Activated gamma-delta T cell treated with Interleukin-2 at 50 U/mL for 16 hours (primary cell): ENCODE data around the gene TCTN1.
"Not testable (repeated sequence)": the region's sequence is repeated elsewhere in the genome, so short reads cannot be mapped to it uniquely, and the experiment has no call there.

ENCODE experiments used
- DNase-seq: peaks from one replicate; pipeline ENCODE4 v3.0.0-alpha.2; 2020

TCTN1 gene

DNA sequence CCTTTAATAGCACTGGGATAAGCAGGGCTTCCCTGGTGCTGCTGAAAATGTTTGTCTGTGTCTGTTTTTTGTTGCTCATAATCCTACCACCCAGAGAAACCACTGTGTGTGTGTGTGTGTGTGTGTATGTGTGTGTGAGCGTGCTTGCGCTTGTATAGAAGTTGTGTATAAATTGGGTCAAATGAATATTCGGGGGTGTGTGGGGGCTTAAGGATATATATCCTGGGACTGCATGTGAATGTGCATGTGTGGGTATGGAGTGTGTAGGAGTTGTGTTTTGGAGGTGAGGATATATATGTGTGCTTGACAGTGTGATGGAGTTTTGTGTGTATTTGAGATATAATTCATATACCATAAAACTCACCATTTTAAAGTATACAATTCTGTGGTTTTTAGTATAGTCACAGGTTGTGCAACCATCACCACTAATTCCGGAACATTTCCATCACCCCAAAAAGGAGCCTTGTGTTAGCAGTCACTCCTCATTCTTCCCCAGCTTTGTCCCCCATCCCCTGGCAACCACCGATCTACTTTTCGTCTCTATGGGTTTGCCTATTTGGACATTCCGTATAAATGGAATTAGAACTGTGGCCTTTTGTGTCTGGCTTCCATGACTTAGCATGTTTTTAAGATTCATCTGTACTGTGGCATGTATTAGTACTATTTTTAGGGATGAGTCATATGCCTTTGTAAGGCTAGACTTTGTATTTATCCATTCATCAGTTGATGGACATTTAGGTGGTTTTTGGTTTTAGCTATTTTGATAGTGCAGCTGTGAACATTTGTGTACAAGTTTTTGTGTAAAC is 25.6 kb downstream of the TCTN1 start:
- DNase-seq, result no peak

DNA sequence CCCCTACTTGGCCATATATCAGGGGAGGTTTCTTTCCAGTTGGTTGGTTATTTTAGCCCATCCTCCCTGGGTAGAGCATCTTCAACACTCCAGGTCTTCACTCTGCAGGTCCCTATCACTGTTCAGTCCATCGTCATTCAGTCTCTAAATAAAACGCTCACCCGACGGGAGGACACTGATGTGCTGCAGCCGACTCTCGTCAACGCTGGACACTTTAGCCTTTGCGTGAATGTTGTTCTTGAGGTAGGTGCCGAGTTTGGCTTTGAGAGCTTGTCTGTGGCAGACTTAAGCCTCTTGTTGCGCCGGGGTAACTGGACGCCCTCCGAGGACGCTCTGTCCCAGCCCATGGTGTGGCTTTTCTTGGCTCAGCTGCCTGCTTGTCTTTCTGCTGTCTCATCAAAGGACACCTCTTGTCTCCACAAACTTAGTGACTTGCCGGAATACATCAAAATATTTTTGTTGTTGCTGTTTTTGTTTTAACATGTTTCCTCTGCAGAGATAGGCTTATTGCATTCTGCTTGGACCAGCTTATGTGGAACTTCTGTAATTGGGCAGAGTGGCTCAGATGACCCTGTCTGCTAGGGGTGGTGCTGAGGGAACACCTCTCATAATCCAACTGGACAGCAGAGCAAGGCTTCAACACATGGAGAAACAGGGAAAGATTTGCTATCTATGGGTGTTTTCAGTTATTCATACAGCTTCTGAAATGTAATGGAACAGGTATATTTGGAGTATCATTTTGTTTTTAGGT is 26.5 kb downstream of the TCTN1 start:
- DNase-seq, result no peak

DNA sequence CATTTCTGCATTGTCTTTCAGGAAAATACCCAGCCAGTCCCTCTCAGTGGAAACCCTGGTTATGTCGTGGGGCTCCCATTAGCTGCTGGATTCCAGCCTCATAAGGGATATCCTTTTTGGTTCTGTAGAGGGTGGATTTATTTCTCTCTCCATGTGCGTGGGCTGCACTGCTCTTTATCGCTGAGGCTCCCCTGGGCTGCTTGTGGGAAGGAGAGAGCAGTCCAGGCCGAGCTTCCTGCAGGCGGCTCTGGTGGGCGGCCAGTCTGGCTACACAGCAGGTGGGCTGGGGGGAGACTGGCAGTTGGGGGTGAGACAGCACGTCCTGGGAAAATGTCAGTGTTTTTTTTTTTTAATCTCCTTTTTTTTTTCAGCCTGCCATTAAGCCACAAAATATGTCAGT is 27.6 kb downstream of the TCTN1 start:
- no peak for DNase-seq

DNA sequence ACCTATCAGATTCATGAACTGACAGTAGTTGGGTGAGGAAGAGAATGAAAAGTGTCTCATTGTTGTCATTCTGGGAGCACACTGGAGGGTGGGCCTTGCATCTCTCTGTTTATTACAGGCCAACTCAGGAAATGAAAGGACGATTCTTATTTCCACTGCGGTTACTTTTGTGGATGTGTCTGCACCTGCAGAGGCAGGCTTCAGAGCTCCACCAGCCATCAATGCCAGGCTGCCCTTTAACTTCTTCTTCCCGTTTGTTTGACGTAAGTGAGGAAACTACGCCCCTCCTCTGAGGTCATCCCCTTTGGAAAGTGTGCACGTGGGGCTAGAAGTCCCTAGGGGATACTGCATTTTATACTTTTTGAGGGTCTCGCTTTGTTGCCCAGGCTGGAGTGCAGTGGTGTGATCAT is 33.7 kb downstream of the TCTN1 start:
- no peak for DNase-seq

DNA sequence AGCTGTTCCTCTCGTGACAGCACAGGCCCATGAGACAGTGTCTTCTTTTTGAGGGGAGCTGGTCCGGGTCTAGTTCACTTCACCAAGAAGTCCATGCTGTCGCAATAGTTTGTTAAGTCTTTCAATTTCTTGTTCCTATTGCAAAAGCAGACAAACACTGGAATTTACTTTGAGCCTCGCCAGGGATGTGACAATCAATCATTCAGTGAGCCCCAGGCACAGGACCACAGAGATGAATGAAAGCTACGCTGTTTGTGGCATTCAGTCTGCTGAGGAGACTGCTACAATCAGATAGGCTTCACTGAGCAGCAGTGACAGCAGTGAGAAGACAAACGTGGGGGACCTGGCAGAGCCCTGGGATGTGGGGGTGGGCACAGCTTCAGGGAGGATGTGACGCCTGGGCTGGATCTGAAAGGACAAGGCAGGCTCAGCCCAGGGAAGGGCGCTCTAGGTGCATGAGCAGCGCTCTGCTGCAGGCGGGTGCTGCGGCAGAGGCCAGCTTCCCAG is 35.5 kb downstream of the TCTN1 start:
- DNase-seq, result no peak

DNA sequence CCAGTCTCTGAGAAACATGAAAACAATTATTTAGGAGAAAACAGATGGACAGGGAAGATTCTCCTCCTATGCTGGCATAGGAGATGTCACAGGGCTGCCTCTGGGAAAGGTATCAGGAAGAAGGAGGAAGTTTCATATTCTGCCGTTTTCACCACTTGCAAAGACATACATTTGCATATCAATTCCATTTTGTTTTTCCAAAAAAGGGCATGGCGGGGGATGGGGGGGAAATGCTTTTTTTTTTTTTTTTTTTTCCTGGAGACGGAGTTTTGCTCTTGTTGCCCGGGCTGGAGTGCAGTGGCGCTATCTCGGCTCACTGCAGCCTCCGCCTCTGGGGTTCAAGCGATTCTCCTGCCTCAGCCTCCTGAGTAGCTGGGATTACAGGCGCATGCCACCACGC is 40.3 kb downstream of the TCTN1 start:
- not testable (repeated sequence) for DNase-seq

DNA sequence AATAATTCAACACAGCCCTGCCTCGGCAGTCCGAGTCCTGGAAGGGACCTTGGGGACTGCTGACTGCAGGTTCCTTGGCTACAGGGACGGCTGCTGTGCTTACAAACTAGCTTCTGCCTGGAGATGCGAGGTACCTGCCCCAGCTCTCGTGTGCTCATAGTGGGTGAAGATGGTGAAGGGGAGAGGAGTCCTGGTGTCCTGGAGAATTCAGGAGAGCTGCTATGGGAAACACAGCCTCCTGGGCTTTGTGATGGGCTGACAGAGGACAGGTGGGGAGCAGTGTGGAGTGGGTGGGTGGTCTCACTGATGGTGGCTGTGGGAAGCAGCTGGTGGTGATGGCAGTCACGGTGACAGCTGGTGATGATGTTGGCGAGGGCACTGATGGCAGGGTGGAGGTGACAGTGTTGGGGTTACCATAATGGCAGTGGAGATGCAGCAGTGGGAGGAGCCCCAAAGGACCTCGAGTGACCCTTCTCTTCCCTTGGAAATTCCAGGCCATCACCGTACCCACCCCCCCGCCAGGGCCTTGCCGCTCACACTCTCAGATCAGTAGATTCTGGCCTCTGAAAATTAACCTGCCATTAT is 42.2 kb downstream of the TCTN1 start:
- no peak for DNase-seq

DNA sequence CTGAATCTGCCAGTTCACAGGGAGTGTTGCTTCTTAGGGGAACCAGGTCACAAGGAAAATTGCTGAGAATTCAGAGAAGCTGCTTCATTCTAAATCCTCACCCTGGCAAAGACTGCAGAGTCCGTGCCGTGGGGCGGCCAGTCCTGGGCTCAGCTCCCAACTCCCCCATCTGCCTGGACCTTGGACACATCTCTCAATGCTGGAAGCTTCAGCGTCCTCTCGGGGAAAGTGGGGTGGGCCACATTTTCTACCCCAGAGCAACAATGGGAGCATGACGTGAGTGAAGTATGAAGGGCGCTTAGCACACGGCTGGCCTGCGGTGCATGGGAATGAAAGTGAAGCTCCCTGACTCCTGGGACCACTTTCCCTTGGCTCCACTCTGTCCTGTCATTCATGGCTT is 43.8 kb downstream of the TCTN1 start:
- no peak for DNase-seq

DNA sequence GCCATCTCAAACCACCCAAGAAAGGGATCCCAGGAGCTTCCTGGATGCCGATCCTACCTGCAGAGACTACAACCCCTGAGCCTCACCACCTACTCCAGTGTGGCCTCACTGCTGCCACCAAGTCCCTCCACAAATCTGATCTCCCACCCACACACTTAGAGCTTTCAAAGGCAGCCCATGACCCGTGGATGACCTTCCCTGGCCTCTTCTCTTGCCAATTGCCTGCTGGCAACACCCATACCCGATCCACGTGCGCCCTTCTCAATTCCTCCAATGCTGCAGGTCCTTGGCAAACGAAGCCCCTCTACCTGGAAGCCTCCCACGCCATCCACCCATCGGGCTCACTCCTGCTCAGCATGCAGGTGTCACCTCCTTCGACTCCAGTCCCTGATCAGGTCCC is 44.3 kb downstream of the TCTN1 start:
- no peak for DNase-seq

DNA sequence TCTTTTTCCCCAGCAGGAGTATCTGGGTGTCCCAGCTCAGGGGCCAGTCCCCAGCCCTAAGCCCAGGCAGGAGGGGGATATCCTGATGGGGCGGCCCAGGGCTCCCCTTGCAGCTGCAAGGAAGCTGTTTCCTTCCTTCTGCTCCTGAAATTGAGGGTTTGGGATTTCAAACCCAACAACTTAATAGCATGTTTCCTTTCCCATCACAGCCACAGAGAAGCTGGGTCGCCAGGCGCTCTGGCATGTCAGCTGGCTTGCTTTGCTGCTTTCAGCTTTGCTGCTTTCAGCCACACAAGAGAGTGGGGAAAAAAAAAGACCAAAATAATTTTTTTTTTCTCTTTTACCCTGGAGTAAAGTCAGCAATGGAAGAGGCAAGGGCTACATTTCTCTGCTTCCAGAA is 44.9 kb downstream of the TCTN1 start:
- no peak for DNase-seq

DNA sequence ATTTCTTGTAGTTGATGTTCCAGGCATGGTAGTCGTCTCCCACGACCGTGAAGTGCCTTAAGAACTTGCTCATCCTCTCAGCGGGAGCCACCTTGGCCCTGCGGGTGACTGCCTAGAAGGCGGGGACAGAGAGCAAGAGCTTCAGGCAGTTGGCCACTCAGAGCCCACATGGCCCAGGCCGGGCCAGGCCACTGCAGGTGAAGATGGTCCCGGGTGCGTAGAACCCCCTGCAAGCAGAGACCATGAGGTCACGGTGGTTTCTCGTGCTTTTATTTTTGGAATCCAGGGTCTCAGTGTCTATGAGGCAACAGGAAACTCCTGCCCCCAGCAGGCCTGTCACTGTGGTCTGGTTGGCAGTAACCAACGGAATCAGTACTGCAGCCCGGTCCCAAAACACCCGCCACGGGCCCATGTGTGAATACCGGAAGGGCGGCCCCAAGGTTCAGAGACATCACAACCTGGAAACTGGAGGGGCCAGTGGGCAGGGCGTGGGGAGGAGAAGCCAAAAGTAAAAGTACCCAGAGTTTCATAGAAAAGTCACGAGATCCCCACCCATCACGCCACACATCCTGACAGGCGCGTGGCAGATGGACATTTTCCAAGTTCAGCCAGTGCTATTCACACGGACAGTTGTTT is 47.5 kb downstream of the TCTN1 start:
- peak; percentile 51 for DNase-seq

DNA sequence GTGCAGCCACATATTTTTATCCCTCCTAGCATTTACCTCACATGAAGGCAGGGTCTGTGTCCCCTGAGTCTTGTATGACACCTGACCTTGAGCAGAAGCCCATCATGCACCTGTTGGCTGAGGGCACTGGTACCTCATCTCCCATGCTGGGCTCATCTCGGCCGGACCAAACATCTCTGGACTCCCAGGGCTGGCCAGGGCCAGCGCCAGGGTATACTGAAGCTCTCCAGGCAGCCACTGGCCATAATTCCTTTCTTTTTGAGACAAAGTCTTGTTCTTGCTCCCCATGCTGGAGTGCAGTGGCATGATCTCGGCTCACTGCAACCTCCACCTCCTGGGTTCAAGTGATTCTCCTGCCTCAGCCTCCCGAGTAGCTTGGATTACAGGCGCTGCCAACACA is 53.0 kb downstream of the TCTN1 start:
- DNase-seq, result no peak

DNA sequence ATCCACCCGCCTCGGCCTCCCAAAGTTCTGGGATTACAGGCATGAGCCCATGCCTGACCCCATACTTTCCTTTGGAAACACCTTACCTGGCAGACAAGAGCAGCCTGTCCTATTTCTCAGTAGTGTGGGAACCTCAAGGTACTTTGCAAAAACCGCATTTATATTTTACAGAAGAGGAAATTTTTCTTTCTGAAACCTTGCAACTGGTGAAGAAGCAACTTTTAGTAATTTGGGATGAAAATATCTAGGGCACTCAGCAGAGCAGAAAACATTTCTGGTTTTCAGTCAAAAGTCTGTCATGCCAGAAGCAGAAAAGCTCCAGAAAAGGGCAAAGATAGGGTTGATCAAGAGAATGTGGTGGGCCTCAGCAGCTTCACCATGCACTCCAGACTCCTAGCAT is 53.7 kb downstream of the TCTN1 start:
- DNase-seq, result no peak

DNA sequence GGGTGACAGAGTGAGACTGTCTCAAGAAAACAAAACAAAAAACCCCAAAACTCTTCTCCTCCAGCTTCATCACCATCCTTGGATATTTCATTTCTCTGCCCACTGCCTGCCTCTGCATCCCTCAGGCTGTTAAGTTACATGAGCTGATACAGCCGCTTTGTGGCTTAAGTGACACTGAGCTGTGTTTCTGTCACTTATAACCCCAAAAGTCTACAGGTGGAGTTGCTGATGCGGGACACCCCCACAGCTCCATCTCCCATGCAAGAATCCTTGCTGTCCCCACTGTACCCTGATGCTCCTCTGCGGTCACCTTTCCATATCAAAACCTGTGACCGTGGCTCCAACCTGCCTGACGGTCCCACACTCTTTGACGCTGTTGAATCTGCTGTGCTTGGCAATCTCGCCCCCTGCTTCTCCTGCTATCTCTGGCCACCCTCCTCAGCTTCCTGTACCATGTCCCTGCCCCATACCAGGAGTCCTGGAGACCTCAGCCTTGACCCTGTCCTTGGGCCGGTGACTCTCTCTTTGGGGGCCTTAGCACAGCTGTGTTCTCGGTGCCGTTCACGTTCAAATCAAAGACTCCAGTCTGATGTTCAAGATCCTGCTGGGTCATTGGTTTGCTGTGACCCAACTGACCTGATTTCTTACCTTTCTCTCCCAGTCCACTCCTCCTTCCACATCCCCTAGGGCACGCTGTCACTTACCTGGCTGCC is 54.7 kb downstream of the TCTN1 start:
- DNase-seq, result no peak

DNA sequence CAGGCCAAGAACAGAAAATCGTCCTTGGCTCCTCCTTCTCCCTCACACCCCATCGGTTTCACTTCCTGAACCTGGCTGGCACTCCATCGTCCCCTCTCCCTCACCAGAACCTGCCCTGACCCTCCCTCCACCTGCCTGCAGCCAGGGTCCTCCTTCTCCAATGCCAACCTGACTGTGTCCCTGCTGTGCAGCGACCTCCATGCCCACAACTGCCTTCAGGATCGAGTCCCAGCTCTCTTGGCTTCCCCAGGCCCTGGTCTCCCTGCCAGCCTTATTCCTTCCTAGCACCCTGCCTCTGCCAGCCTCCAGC is 55.2 kb downstream of the TCTN1 start:
- DNase-seq, result no peak

DNA sequence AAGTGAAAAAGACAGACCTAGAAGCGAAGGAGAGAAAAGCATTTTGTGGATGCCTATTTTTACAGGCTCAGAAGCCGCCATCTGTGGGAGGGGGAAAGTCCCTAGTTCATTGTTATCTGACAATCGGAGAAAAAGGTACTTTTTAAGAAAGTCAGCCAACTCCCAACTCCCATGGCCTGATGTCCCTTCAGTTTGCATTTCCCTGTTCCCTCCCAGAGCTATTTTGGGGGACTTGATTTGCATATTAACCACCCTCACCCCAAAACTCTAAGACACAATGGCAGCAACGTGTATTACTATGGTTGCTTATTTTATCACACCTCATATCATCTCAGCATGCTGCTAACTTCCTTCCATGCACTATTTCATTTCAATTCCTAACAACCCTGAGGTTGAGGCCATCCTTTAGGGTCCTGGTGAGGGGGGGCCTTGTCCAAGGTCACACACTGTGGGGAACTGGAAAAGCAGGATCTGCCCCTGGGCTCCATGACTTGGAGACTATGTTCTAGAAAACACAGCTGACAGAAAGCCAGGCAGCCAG is 56.3 kb downstream of the TCTN1 start:
- no peak for DNase-seq

DNA sequence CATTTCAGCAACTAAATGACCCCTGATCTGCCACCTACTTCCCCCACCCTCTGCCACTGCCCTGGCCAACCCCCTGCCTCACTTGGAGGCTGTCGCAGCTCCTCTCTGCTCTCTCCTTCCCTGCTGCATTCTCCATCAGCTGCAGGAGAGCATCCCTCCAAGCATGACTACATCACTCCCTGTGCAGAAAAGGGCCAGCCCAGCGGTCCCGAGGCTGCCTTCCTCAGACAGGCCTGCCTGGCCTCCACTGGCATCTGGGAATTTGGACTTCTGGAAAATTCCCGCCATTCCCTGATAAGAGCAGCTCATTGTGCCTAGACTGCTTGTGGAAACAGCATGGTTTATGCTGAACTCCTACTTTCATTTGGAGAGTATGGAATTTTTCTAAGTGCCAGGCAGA is 62.2 kb downstream of the TCTN1 start:
- no peak for DNase-seq

DNA sequence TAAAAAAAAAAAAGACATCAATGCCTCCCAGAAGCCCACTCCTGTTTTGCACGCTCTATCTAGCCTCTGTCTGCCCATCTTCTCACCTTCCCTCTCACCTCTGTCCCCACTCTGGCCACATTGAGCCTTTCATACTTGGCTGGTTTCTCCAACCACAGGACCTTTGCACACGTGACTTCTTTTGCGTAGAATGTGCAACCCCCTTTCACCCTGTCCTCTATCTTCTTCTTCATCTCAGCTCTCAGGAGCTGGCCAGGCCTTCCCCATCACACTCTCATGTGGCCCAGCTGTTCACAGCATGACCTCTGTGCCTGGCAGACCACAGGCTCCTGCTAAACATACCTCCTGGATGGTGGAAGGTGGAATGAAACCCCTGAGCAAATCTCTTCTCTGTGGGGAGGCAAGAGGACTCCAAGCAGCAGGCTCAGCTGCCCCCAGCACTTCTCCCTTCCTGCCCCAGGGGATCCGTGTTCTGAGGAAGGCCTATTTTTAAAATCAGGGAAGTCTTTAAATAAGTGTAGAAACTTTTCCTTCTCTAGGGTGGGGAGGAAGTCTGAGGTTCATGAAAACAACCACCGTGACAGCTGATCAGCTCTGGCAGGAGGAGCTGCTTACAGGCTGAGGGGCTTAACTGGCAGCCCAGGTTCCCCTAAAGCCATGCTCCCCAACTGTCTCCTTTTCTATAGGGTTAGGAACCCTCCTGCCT is 63.4 kb downstream of the TCTN1 start:
- DNase-seq, result no peak

DNA sequence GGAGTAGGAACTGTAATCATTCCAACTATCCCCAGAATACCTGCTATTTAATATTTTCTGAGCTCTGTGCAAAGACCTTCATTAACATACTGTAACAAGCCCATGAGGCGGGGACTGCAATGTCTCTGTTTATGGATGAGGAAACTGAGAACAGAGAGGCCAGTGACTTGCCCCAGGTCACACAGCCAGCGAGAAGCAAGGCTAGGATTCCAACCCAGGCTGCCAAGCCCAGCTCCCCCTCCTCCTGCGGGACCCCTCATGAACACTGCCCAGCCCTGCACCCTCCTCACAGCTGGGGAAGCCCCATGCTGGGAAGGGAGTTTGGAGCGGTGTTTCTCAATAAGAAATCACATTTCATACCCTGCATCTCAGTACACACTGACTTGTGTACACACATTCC is 64.1 kb downstream of the TCTN1 start:
- no peak for DNase-seq

DNA sequence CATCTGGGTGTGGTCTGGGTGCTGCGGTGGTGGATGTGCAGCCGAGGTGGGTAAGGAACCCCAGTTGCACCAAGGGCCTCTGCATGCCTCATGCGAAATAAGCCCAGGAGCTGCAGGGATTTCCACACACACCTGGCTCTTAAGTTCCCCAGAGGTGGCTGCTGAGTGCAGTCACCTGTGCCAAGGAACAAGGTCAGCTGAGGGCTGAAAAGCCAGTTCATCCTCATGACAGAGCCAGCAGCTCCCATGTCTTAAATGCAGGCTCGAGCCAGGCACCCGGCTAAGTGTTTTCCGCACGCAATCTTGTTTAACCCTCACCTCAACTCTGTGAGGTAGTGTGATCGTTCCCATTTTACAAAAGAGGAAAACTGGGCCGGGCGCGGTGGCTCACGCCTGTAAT is 65.3 kb downstream of the TCTN1 start:
- DNase-seq, result no peak

DNA sequence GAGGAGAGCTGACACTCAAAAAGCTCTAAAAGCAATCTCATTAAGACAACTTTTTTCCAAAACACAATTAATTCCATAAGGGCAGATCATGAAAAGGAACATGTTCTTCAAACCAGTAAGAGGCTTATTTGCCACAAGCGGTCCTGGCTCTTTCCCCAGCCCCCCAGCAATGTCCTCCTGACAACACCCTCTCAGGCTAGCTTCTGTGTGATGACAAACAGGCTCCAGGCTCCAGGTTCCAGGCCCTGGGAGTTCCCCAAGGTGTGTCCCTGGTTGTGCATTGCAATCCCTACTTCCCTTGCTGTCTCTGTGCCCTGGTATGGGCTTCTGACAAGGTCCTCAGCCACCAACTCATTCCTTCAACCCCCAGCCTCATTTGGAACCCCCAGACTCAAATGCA is 66.1 kb downstream of the TCTN1 start:
- no peak for DNase-seq

DNA sequence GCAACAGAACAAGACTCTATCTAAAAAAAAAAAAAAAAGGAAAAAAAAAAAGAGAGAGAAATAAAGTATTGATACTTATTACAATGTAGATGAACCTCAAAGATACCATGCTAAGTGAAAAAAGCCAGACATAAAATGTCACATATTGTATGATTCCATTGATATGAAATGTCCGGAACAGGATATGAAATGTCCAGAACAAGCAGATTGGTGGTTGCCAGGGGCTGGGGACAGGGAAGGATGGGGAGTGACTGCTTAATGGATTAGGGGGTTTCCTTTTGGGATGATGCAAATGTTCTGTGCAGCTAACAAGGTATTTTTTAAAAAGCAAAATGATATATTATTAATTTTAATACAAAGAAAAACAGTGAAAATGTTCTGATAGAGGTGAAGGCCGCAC is 70.0 kb downstream of the TCTN1 start:
- DNase-seq, result no peak
